Adrenal gland (tissue), 12 donors: ENCODE measurements around the gene A3GALT2. TPM values are rescaled to one million over a fixed set of nuclear protein-coding genes. Genes with fewer than 3 reads are reported as not detected.

ENCODE experiments used
- DNase-seq, 7 donors: peaks; one replicate each; pipeline ENCODE4 v3.0.0-alpha.2; 2019 to 2020
- H3K27ac ChIP-seq, 5 donors: fragments of 200-600 bp; sonication (generic) in 4 of 5; 1 replicate in 3 of 5; 2 replicates in 2 of 5; pipeline versions ENCODE4 v1.5.1 to v1.8.0; 2016 to 2020; ENCODE audit warnings: mild to moderate bottlenecking in 1 of 5
- H3K27me3 ChIP-seq: fragments of 200-600 bp; 2 replicates; pipeline ENCODE4 v1.8.0; 2021
- H3K36me3 ChIP-seq, 2 donors: fragments of 200-600 bp; replicated peaks in 1 of 2; 1 replicate in 1 of 2; 2 replicates in 1 of 2; pipeline versions ENCODE4 v1.5.1 to v1.8.0; 2018 to 2022
- H3K4me1 ChIP-seq, 2 donors: fragments of 200-600 bp; replicated peaks in 1 of 2; 1 replicate in 1 of 2; 2 replicates in 1 of 2; pipeline versions ENCODE4 v1.5.1 to v1.8.0; 2018 to 2021
- H3K4me3 ChIP-seq, 4 donors: fragments of 200-600 bp; sonication (generic) in 3 of 4; one replicate each; pipeline ENCODE4 v1.5.1; 2016 to 2018
- H3K9me3 ChIP-seq, 3 donors: fragments of 200-600 bp; sonication (generic) in 1 of 3; replicated peaks in 1 of 3; 1 replicate in 2 of 3; 2 replicates in 1 of 3; pipeline versions ENCODE4 v1.5.1 to v1.8.0; 2016 to 2021
- POLR2A ChIP-seq, 2 donors: fragments of 450-650 bp; IDR thresholded peaks; one replicate each; pipeline ENCODE4 v1.6.1; 2017; ENCODE audit warnings: antibody characterized with exemption in 2 of 2, mild to moderate bottlenecking in 2 of 2, moderate library complexity in 1 of 2
- WGBS, 4 donors: extraction: QIAGEN DNeasy Blood & Tissue Kit in 2 of 4; methylation state at CpG; one replicate each; pipeline versions ENCODE4 v1.1.5 to v1.1.7; 2013 to 2017; 5-methylcytosine and 5-hydroxymethylcytosine counted together
- intact Hi-C, 2 donors: fragments of 100-400 bp; cut with DNase I; formaldehyde crosslinking; loops; one replicate each; pipeline versions ENCODE4 v1.14.1 to v1.15.0; 2022 to 2023
- polyA plus RNA-seq, 3 donors: library from polyadenylated mRNA; stranded (reverse); fragments of 200-250 nt in 2 of 3; fragments of 350-450 nt in 1 of 3; fragmentation: Illumina TruSeq in 1 of 3; extraction: RNeasy Lipid Tissue Mini Kit (QIAGEN cat#74804) in 1 of 3; gene quantifications; one replicate each; pipeline ENCODE4 v1.2.3, GENCODE V29; 2013 to 2014
- total RNA-seq, 9 donors: library from RNA; depleted of rRNA in 4 of 9; stranded (reverse); fragments of >200 nt in 4 of 9; fragments of 120-200 nt in 1 of 9; fragmentation: NEBNext Ultra II Directional in 1 of 9; extraction: Animal tissue kit (Norgen Biotek cat#: 25700) in 1 of 9; gene quantifications; one replicate each; pipeline versions ENCODE4 v1.1.0 to v1.2.4, GENCODE V29; 2013 to 2023
- TF ChIP-seq, protein P1 (sequence below), 6 experiments: fragments of 450-650 bp in 4 of 6; fragments of 200-600 bp in 2 of 6; sonication (generic) in 1 of 6; IDR thresholded peaks; 1 replicate in 5 of 6; 2 replicates in 1 of 6; pipeline versions ENCODE4 v1.5.1 to v1.8.0; 2016 to 2021; ENCODE audit warnings: antibody characterized with exemption in 6 of 6, mild to moderate bottlenecking in 2 of 6, moderate library complexity in 1 of 6
- donor health status: healthy with polysubstance abuse.
- donor health status: Bipolar disorder and iron deficiency.
- donor health status: DM: yes; HTN: yes; CAD: no.
- donor health status: DM: no; HTN: no; CAD: no.
- donor health status: DM: no; HTN: no; CAD: no.
- donor health status: DM: yes; HTN: yes; CAD: no.

Gene A3GALT2
- total and polyA plus RNA-seq, 12 donors: 0.17 to 0.49 TPM; not detected in 10

DNA sequence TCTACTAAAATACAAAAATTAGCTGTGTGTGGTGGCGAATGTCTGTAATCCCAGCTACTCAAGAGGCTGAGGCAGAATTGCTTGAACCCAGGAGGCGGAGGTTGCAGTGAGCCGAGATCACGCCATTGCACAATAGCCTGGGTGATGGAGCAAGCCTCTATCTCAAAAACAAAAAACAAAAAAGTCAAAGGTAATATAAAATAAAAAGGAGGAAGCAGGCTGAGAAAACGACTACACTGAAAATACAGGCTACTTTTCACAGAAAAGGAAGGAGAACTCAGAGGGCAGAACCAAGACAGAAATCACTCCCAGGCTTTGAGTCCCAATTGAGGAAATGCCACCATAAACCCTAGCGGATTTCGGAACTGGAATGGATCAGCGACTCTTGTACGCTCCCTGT, 5.9 kb upstream of the A3GALT2 start:
- DNase-seq: peak in 1 of 7 donors; percentile 48
- intact Hi-C loops: no loop called here
- TF ChIP-seq POLR2A (IDR thresholded peaks at IDR 0.05): no peak
- TF ChIP-seq, protein P1, sequence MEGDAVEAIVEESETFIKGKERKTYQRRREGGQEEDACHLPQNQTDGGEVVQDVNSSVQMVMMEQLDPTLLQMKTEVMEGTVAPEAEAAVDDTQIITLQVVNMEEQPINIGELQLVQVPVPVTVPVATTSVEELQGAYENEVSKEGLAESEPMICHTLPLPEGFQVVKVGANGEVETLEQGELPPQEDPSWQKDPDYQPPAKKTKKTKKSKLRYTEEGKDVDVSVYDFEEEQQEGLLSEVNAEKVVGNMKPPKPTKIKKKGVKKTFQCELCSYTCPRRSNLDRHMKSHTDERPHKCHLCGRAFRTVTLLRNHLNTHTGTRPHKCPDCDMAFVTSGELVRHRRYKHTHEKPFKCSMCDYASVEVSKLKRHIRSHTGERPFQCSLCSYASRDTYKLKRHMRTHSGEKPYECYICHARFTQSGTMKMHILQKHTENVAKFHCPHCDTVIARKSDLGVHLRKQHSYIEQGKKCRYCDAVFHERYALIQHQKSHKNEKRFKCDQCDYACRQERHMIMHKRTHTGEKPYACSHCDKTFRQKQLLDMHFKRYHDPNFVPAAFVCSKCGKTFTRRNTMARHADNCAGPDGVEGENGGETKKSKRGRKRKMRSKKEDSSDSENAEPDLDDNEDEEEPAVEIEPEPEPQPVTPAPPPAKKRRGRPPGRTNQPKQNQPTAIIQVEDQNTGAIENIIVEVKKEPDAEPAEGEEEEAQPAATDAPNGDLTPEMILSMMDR (IDR thresholded peaks at IDR 0.05): no peak

DNA sequence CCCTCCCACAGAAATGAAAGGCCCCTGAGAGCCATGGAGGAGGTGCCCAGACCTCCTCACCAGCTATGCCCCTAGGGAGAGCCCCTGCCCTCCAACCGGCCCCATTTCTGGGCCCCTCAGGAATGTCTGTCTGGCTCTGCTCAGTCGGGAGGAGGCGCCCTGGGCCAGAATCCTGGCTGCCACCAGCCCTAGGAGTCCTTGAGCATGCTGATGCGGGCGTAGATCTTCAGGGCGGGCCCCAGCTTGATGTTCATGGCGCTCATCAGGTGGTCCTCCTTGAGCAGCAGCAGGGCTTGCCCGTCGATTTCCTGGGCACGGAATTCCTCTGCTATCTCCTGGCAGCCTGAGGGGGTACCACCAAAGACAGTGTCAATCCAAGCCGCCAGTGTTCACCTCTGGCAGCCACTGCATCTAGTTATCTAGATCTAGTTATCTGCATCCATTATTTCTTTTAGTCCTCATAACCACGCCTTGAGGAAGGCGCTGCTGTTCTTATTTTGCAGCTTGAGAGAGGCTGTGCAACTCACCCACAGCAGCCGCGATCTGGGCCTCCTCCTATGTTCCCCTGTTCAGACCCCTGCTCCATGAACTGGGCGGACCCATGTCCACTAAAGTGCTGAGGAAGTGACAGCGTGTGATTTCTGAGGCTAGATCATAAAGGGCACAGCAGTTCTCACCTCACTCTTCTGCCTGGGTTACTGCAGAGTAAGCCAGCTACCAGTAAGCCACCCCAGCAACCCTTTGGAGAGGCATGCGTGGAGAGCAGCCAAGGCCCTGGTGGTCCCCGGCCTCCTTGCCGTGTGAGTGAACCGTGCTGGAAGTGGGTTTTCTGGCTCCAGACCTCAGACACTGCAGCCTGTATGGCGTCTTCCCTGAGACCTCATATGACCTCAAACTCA, 4.0 kb upstream of the A3GALT2 start:
- H3K36me3 ChIP-seq: peaks cover 0 to 78% of the 10 kb centered on the region in 2 donors
- peaks cover 16 to 33% of the 10 kb centered on the region in 2 donors for H3K4me1 ChIP-seq
- 68 to 80% (median 75%) methylated on average over 18 to 22 of the region's 22 CpGs for WGBS, 4 donors
- TF ChIP-seq, protein P1 (IDR thresholded peaks at IDR 0.05): no peak
- no peak for TF ChIP-seq POLR2A (IDR thresholded peaks at IDR 0.05)
- H3K27me3 ChIP-seq: no peaks in the 10 kb centered on the region
- intact Hi-C loops: no loop called here
- H3K27ac ChIP-seq: peak overlapping the region in 2 of 5 donors; percentile 14 to 62
- no peaks in the 10 kb centered on the region for H3K9me3 ChIP-seq
- no peak overlapping the region for H3K4me3 ChIP-seq
- DNase-seq: no peak

More for the DNA sequence above, 5.9 kb upstream of the A3GALT2 start:
- H3K9me3 ChIP-seq: no peaks in the 10 kb centered on the region
- H3K27ac ChIP-seq: peak overlapping the region in 4 of 5 donors; percentile 18 to 71 (median 28)
- peaks cover 0 to 92% of the 10 kb centered on the region in 2 donors for H3K36me3 ChIP-seq
- no peaks in the 10 kb centered on the region for H3K27me3 ChIP-seq
- H3K4me3 ChIP-seq: no peak overlapping the region
- 63 to 78% (median 67%) methylated on average over 9 of the region's 9 CpGs for whole genome bisulfite sequencing, 4 donors
- H3K4me1 ChIP-seq: peaks cover 16 to 38% of the 10 kb centered on the region in 2 donors

DNA sequence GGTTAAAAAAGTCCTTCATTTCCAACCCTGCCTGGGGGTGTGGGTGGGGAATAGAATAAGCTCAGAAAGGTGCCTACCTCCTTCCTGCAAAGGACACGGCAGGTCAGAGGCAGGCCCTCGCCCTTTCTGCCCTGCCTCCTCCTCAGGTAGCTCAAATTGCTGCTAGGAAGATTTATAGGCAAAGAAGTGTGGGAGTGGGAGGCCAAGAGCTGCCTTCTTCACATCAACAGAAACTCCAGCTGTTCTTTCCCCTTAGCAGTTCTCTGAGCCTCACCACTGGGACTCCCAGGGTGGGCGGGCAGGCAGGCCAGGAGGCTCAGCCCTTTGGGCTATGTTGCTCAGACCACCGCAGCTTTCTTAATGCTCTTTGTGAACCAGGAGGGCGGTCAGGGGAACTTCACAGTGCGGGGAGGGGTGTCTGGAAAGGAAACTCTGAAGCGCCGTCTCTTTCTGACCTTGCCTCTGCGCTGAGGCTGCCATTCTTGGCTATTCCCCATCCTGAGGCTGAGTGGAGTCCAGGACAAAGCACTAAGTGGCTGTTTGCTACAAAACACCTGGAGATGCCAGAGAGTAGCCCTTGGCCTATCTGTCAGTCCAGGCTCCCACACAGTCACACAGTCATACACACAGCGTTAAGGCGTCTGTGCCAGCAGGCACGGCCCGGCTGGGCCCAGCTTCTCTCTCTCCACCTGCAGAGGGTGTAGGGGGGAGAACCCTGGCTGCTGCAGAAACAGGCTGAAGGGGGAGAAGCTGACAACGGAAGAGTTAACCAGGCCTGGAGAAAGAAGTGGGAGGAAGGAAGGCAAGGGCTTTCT, 3.0 kb upstream of the A3GALT2 start:
- H3K27me3 ChIP-seq: no peaks in the 10 kb centered on the region
- H3K36me3 ChIP-seq: peaks cover 0 to 68% of the 10 kb centered on the region in 2 donors
- intact Hi-C loops: no loop called here
- TF ChIP-seq, protein P1 (IDR thresholded peaks at IDR 0.05): no peak
- TF ChIP-seq POLR2A (IDR thresholded peaks at IDR 0.05): no peak
- 68 to 80% (median 76%) methylated on average over 13 to 14 of the region's 14 CpGs for WGBS, 4 donors
- H3K9me3 ChIP-seq: no peaks in the 10 kb centered on the region
- no peak for DNase-seq
- peaks cover 16 to 31% of the 10 kb centered on the region in 2 donors for H3K4me1 ChIP-seq
- H3K27ac ChIP-seq: peak overlapping the region in 1 of 5 donors; percentile 62
- no peak overlapping the region for H3K4me3 ChIP-seq
